SK-N-SH treated with all-trans-retinoic acid at 6 μM for 48 hours (cell line): ENCODE measurements around the gene HOXA13.
A peak's percentile ranks its signal among the peaks of the same experiment; 100 is the strongest.

Experiments
- ATAC-seq: fragments of 200-7000 bp; cut with Tn5 transposase; 3 replicates; pipeline ENCODE4 v1.9.1; 2020; ENCODE audit warnings: mild to moderate bottlenecking, moderate library complexity
- ARNTL ChIP-seq: fragments of 450-650 bp; formaldehyde crosslinking; IDR thresholded peaks from 2 replicates; pipeline ENCODE4 v1.5.0; 2020; ENCODE audit warnings: low read depth, mild to moderate bottlenecking, moderate library complexity, borderline replicate concordance
- BACH2 ChIP-seq: fragments of 250-450 bp; sonication (Bioruptor Pico); IDR thresholded peaks from 2 replicates; pipeline ENCODE4 v1.9.0; 2021; ENCODE audit warnings: mild to moderate bottlenecking, borderline replicate concordance
- CREB5 ChIP-seq: fragments of 250-450 bp; sonication (Bioruptor Pico); IDR thresholded peaks from 2 replicates; pipeline ENCODE4 v1.5.1; 2020; ENCODE audit warnings: low read depth, mild to moderate bottlenecking, moderate library complexity
- CSDC2 ChIP-seq: fragments of 250-450 bp; sonication (Bioruptor Pico); IDR thresholded peaks from 2 replicates; pipeline ENCODE4 v1.5.0; 2020; ENCODE audit warnings: mild to moderate bottlenecking, moderate library complexity
- CSRNP3 ChIP-seq: fragments of 250-450 bp; sonication (Bioruptor Pico); IDR thresholded peaks from 2 replicates; pipeline ENCODE4 v1.5.1; 2021; ENCODE audit warnings: mild to moderate bottlenecking, moderate library complexity
- ESRRG ChIP-seq: fragments of 250-450 bp; sonication (Bioruptor Pico); IDR thresholded peaks from 2 replicates; pipeline ENCODE4 v1.6.1; 2021; ENCODE audit warnings: mild to moderate bottlenecking
- GLIS3 ChIP-seq: fragments of 250-450 bp; sonication (Bioruptor Pico); IDR thresholded peaks from 2 replicates; pipeline ENCODE4 v1.5.0; 2020; ENCODE audit warnings: mild to moderate bottlenecking, moderate library complexity
- ISL1 ChIP-seq: fragments of 250-450 bp; sonication (Bioruptor Pico); IDR thresholded peaks from 2 replicates; pipeline ENCODE4 v2.1.2; 2022; ENCODE audit warnings: mild to moderate bottlenecking, moderate library complexity
- OSR1 ChIP-seq: fragments of 250-450 bp; sonication (Bioruptor Pico); IDR thresholded peaks from 2 replicates; pipeline ENCODE4 v1.8.0; 2022; ENCODE audit warnings: moderate library complexity, mild to moderate bottlenecking, inconsistent platforms
- PATZ1 ChIP-seq: fragments of 250-450 bp; sonication (Bioruptor Pico); IDR thresholded peaks from 2 replicates; pipeline ENCODE4 v1.8.0; 2020; ENCODE audit warnings: mild to moderate bottlenecking, moderate library complexity, borderline replicate concordance
- POU6F1 ChIP-seq: fragments of 250-450 bp; sonication (Bioruptor Pico); IDR thresholded peaks from 2 replicates; pipeline ENCODE4 v1.8.0; 2021; ENCODE audit warnings: low read depth, mild to moderate bottlenecking, moderate library complexity, borderline replicate concordance
- PPARA ChIP-seq: fragments of 250-450 bp; sonication (Bioruptor Pico); IDR thresholded peaks from 2 replicates; pipeline ENCODE4 v1.5.0; 2020; ENCODE audit warnings: mild to moderate bottlenecking, borderline replicate concordance
- SNAI2 ChIP-seq: fragments of 250-450 bp; sonication (Bioruptor Pico); IDR thresholded peaks from 2 replicates; pipeline ENCODE4 v1.5.0; 2020; ENCODE audit warnings: mild to moderate bottlenecking, moderate library complexity
- TCF4 ChIP-seq: fragments of 250-450 bp; sonication (Bioruptor Pico); IDR thresholded peaks from 2 replicates; pipeline ENCODE4 v1.8.0; 2021; ENCODE audit warnings: mild to moderate bottlenecking, moderate library complexity, borderline replicate concordance
- TSHZ2 ChIP-seq: fragments of 250-450 bp; sonication (Bioruptor Pico); IDR thresholded peaks from 2 replicates; pipeline ENCODE4 v1.5.0; 2020; ENCODE audit warnings: mild to moderate bottlenecking, moderate library complexity
- ZC3H10 ChIP-seq: fragments of 250-450 bp; sonication (Bioruptor Pico); IDR thresholded peaks from 2 replicates; pipeline ENCODE4 v1.5.1; 2021; ENCODE audit warnings: mild to moderate bottlenecking, moderate library complexity
- ZFP3 ChIP-seq: fragments of 250-450 bp; sonication (Bioruptor Pico); IDR thresholded peaks from 2 replicates; pipeline ENCODE4 v1.5.0; 2020; ENCODE audit warnings: mild to moderate bottlenecking, moderate library complexity
- ZFP30 ChIP-seq: fragments of 450-650 bp; formaldehyde crosslinking; IDR thresholded peaks from 2 replicates; pipeline ENCODE4 v1.5.0; 2022; ENCODE audit warnings: mild to moderate bottlenecking, moderate library complexity
- ZNF565 ChIP-seq: fragments of 450-650 bp; formaldehyde crosslinking; conservative IDR thresholded peaks from 2 replicates; pipeline ENCODE4 v1.5.0; 2020; ENCODE audit warnings: low read depth, mild to moderate bottlenecking, moderate library complexity
- ZNF70 ChIP-seq: fragments of 450-650 bp; formaldehyde crosslinking; IDR thresholded peaks from 2 replicates; pipeline ENCODE4 v1.5.0; 2020; ENCODE audit warnings: mild to moderate bottlenecking, moderate library complexity
- ZNF8 ChIP-seq: fragments of 450-650 bp; formaldehyde crosslinking; IDR thresholded peaks from 2 replicates; pipeline ENCODE4 v1.5.0; 2020; ENCODE audit warnings: mild to moderate bottlenecking, moderate library complexity

HOXA13 gene

GRCh38 chr7:27173956-27174873, 25.7 kb downstream of the HOXA13 start, which contains the start of gene HOXA10:
TSS of gene HOXA10 (minus strand) at chr7:27174320. CDS start at chr7:27174306, 14 bp downstream.
- TF ChIP-seq ZFP3 (CRISPR knock-in tag) (no peak), SNAI2 (CRISPR knock-in tag) (no peak), BACH2 (CRISPR knock-in tag) (no peak), PATZ1 (no peak), ISL1 (no peak), ZC3H10 (CRISPR knock-in tag) (no peak), TCF4 (CRISPR knock-in tag) (no peak), ARNTL (CRISPR knock-in tag) (no peak), CSDC2 (CRISPR knock-in tag) (no peak), PPARA (no peak), CREB5 (CRISPR knock-in tag) (no peak), GLIS3 (CRISPR knock-in tag) (no peak), POU6F1 (CRISPR knock-in tag) (no peak), ZNF565 (CRISPR knock-in tag) (no peak), OSR1 (CRISPR knock-in tag) (no peak)
- ATAC-seq = no peak

- ATAC-seq = no peak
- TF ChIP-seq BACH2 (CRISPR knock-in tag) (no peak), ZFP30 (CRISPR knock-in tag) (no peak), PATZ1 (no peak), ZNF565 (CRISPR knock-in tag) (no peak), CREB5 (CRISPR knock-in tag) (no peak), CSDC2 (CRISPR knock-in tag) (no peak)
Measured at GRCh38 chr7:27173511-27173955, 26.4 kb downstream of the HOXA13 start.

- peak; percentile 8; the same call in 1 of the 3 replicates for ATAC-seq
- TF ChIP-seq CREB5 (CRISPR knock-in tag) (no peak), CSRNP3 (CRISPR knock-in tag) (no peak), ZNF8 (CRISPR knock-in tag) (no peak), ARNTL (CRISPR knock-in tag) (no peak), ZNF565 (CRISPR knock-in tag) (no peak), GLIS3 (CRISPR knock-in tag) (no peak), ESRRG (no peak), ZNF70 (CRISPR knock-in tag) (no peak), CSDC2 (CRISPR knock-in tag) (no peak), TSHZ2 (CRISPR knock-in tag) (no peak), ISL1 (no peak), OSR1 (CRISPR knock-in tag) (no peak)
Measured at GRCh38 chr7:27172823-27173510, 26.9 kb downstream of the HOXA13 start.
